T-cell (primary cell): ENCODE data around the gene RPS6KA2. TPM values are rescaled to one million over a fixed set of nuclear protein-coding genes. Genes with fewer than 3 reads are reported as not detected.

ENCODE experiments used
- ATAC-seq, 4 experiments: fragments of 200-7000 bp in 3 of 4; fragments of 150-1000 bp in 1 of 4; cut with Tn5 transposase; replicated peaks in 1 of 4; 1 replicate in 3 of 4; 2 replicates in 1 of 4; pipeline ENCODE4 v1.10.0; 2021; ENCODE audit warnings: moderate library complexity in 3 of 4, mild to moderate bottlenecking in 2 of 4, moderate number of reproducible peaks in 1 of 4
- CTCF ChIA-PET, 2 donors: fragments of 300-600 bp; sonication (Branson Sonifier 250); formaldehyde crosslinking; loops; one replicate each; lab custom pipeline; 2022; ENCODE audit warnings: antibody characterized with exemption in 2 of 2; lab: Charles Lee
- POLR2A ChIA-PET, 2 donors: fragments of 300-600 bp; sonication (Branson Sonifier 250); formaldehyde crosslinking; loops; one replicate each; lab custom pipeline; 2022; ENCODE audit warnings: antibody characterized with exemption in 2 of 2; lab: Charles Lee
- DNase-seq, 35 experiments: peaks; one replicate each; pipeline versions ENCODE4 v3.0.0 to v3.0.0-alpha.2; 2013 to 2023
- H3K27ac ChIP-seq: one replicate; pipeline ENCODE4 v1.5.1; 2013; ENCODE audit warnings: low read length
- H3K27me3 ChIP-seq, 2 experiments: replicated peaks in 1 of 2; 1 replicate in 1 of 2; 2 replicates in 1 of 2; pipeline versions ENCODE4 v1.6.1 to v1.7.0; 2013; ENCODE audit warnings: low read length in 1 of 2, mixed read lengths in 1 of 2; ENCODE audit not compliant: control insufficient read depth in 2 of 2, insufficient read depth in 2 of 2; ENCODE audit errors: extremely low read depth in 1 of 2
- H3K36me3 ChIP-seq, 2 donors: 1 replicate in 1 of 2; 2 replicates in 1 of 2; pipeline versions ENCODE4 v1.6.1 to v1.7.0; 2013; ENCODE audit warnings: low read length in 1 of 2; ENCODE audit not compliant: control insufficient read depth in 2 of 2, insufficient read depth in 1 of 2; ENCODE audit errors: extremely low read depth in 1 of 2
- H3K4me1 ChIP-seq, 2 experiments: 1 replicate in 1 of 2; 2 replicates in 1 of 2; pipeline versions ENCODE4 v1.6.1 to v1.7.0; 2013; ENCODE audit warnings: low read length in 2 of 2, mixed read lengths in 1 of 2; ENCODE audit not compliant: insufficient read depth in 2 of 2, control insufficient read depth in 1 of 2; ENCODE audit errors: extremely low read depth in 1 of 2
- H3K4me3 ChIP-seq, 2 donors: 1 replicate in 1 of 2; 2 replicates in 1 of 2; pipeline versions ENCODE4 v1.5.1 to v1.7.0; 2013; ENCODE audit warnings: mild to moderate bottlenecking in 2 of 2, low read length in 1 of 2, moderate library complexity in 1 of 2; ENCODE audit not compliant: control insufficient read depth in 1 of 2; ENCODE audit errors: extremely low read depth in 1 of 2
- H3K9me3 ChIP-seq: 2 replicates; pipeline ENCODE4 v1.7.0; 2013
- H3K27ac Mint-ChIP-seq, 2 donors: one replicate each; pipeline ENCODE4 v1.8.0; 2020 to 2021; ENCODE audit warnings: mild to moderate bottlenecking in 2 of 2, mixed read lengths in 2 of 2
- H3K27me3 Mint-ChIP-seq, 2 donors: one replicate each; pipeline ENCODE4 v1.8.0; 2021 to 2022; ENCODE audit warnings: mixed read lengths in 2 of 2
- H3K36me3 Mint-ChIP-seq: one replicate; pipeline ENCODE4 v1.8.0; 2021; ENCODE audit warnings: mixed read lengths
- H3K4me1 Mint-ChIP-seq, 3 donors: one replicate each; pipeline ENCODE4 v1.8.0; 2020 to 2022; ENCODE audit warnings: mixed read lengths in 3 of 3, mild to moderate bottlenecking in 1 of 3
- H3K4me3 Mint-ChIP-seq, 3 donors: one replicate each; pipeline ENCODE4 v1.8.0; 2020 to 2022; ENCODE audit warnings: mild to moderate bottlenecking in 3 of 3, mixed read lengths in 3 of 3, moderate library complexity in 3 of 3
- H3K9me3 Mint-ChIP-seq, 3 donors: one replicate each; pipeline ENCODE4 v1.8.0; 2020 to 2022; ENCODE audit warnings: mixed read lengths in 3 of 3
- WGBS: methylation state at CpG from one replicate; pipeline ENCODE4 v1.1.5; 2013; ENCODE audit warnings: missing lambda C conversion rate; ENCODE audit not compliant: insufficient coverage; 5-methylcytosine and 5-hydroxymethylcytosine counted together
- total RNA-seq, 35 experiments: library from RNA in 6 of 35; stranded (reverse) in 6 of 35; fragments of 120-200 nt in 1 of 35; gene quantifications; one replicate each; pipeline versions ENCODE4 v1.2.1 to v1.2.4 and lab custom pipeline; 2013 to 2026

Gene RPS6KA2
- total RNA-seq, 5 donors from 2014 or later (not counting 1 experiment from before 2014, with no cell fraction given), result 4.1 to 21.5 (median 12.4) TPM

DNA sequence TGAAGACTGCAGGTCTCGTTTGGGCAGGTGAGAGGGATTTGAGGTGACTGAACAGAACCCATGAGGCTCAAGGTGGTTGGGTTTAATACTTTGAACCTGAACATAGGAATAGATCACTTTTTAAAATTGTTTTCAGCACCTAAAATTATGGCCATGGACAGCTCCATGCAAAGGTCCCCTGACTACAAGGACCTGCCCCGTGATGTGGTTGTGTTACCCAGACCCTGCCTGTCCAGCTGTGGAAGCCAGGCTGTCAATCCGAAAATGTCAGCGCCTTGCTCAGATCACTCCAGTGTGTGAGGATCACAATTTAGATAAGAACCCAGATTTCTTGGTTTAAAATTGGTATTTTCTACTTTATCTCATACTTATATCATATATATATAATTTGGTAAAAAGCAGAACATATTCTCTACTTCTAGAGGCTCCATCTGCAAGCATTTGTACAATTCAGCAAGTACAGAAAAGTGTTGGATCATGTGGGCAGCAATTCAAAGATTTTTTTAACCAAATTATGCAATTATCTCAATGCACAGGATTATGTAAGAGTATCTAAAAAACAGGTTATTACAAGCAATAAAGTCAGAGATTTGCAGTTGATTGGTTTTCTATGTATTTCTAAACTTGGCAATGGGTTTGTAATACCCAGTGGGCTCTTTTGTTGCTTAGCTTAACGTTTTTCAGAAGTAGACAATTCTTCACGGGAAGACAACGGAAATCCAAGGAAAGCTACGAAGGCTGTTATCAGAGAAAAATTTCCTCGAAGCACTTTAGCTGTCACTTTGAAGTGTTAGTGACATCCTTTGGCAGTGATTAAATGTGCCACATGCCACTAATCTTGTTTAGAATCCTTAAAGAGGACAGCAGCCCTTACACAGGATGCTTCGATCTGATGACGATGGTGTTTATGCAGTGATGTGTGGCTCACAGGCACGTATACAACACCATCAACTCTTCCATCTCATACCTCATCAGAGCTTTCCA is 24.1 kb upstream of the RPS6KA2 start:
- Histone ChIP-seq H3K27ac (no peak overlapping the region), H3K36me3 (no peaks in the 10 kb centered on the region), H3K4me1 (no peaks in the 10 kb centered on the region), H3K4me3 (no peak overlapping the region), H3K27me3 (peaks cover 0 to 5% of the 10 kb centered on the region in 2 experiments), H3K9me3 (no peaks in the 10 kb centered on the region)
- Mint-ChIP-seq H3K27me3 (peaks cover 0 to 2% of the 10 kb centered on the region in 2 donors), H3K4me1 (no peaks in the 10 kb centered on the region), H3K27ac (no peak overlapping the region), H3K36me3 (no peaks in the 10 kb centered on the region), H3K4me3 (no peak overlapping the region), H3K9me3 (no peaks in the 10 kb centered on the region)
- CTCF ChIA-PET, result no interaction called here
- 83% methylated on average over 7 of the region's 12 CpGs for WGBS
- ATAC-seq (no peak), DNase-seq (no peak)
- POLR2A ChIA-PET, result no interaction called here

DNA sequence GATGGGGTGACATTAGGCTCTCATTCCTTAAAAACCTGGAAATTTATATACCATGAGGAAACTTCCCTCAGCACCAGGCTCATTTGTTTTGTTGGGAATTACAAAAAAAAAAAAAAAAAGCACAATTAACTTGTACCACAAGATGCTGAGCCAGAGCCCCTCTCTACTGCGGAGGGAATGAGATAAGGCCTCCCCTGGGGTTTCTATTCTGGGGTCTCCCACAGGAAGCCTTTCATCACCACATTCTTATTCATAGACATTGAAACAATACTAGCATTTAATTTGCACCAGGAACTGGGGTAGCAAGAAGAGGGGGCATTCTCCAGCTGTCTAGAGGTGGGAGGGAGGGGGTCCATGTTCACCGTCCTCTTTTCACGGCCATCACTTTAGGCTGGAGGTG is 23.0 kb upstream of the RPS6KA2 start:
- ChIA-PET CTCF (no interaction called here), POLR2A (no interaction called here)
- Mint-ChIP-seq H3K4me1 (no peaks in the 10 kb centered on the region), H3K36me3 (no peaks in the 10 kb centered on the region), H3K27ac (no peak overlapping the region), H3K4me3 (no peak overlapping the region), H3K27me3 (peaks cover 0 to 2% of the 10 kb centered on the region in 2 donors), H3K9me3 (no peaks in the 10 kb centered on the region)
- WGBS, result 70% methylated on average over 2 of the region's 3 CpGs
- no peak for DNase-seq
- ATAC-seq, result no peak
- H3K9me3 ChIP-seq, result no peaks in the 10 kb centered on the region
- no peak overlapping the region for H3K4me3 ChIP-seq
- H3K36me3 ChIP-seq, result no peaks in the 10 kb centered on the region
- no peaks in the 10 kb centered on the region for H3K4me1 ChIP-seq
- no peak overlapping the region for H3K27ac ChIP-seq
- H3K27me3 ChIP-seq, result no peaks in the 10 kb centered on the region

DNA sequence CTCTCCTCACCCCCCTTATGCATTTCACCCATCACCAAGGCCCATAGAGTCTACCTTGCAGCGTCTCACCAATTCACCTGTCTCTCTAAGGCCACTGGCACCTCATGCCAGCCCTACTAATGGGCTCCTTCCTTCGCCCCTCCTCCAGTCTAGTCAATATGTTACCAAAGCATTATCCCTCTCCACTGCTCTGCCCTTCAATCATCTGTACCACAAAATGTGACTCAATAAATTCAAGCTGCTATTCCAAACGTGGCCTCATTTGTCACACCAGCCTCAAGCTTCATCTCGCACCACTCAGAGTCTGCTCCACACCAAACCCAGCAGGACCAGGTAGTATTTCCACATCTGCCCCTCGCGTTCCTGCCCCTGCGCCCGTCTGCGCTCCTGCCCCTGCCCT is 21.8 kb upstream of the RPS6KA2 start:
- Mint-ChIP-seq H3K4me1 (no peaks in the 10 kb centered on the region), H3K9me3 (peaks cover 0 to 3% (median 2%) of the 10 kb centered on the region in 3 donors), H3K27ac (no peak overlapping the region), H3K4me3 (no peak overlapping the region), H3K36me3 (no peaks in the 10 kb centered on the region), H3K27me3 (peaks cover 0 to 2% of the 10 kb centered on the region in 2 donors)
- WGBS, result 93% methylated on average over 9 of the region's 9 CpGs
- ATAC-seq, result no peak
- H3K9me3 ChIP-seq, result peaks cover under 1% of the 10 kb centered on the region
- ChIA-PET POLR2A (no interaction called here), CTCF (no interaction called here)
- DNase-seq, result no peak
- no peaks in the 10 kb centered on the region for H3K36me3 ChIP-seq
- H3K4me3 ChIP-seq, result no peak overlapping the region
- no peak overlapping the region for H3K27ac ChIP-seq
- H3K4me1 ChIP-seq, result no peaks in the 10 kb centered on the region
- no peaks in the 10 kb centered on the region for H3K27me3 ChIP-seq

DNA sequence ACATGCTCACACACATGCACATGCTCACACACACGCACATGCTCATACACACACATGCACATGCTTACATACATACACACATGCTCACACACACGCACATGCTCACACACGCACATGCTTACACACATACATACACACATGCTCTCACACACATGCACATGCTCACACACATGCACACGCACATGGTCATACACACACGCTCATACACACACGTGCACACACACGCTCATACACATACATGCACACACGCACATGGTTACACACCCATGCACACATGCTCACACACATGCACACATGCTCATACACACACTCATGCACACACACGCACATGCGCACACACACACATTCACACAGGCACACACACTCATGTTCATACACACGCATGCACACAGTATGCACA is 20.8 kb upstream of the RPS6KA2 start:
- WGBS, result 97% methylated on average over 11 of the region's 11 CpGs
- Histone ChIP-seq H3K4me3 (no peak overlapping the region), H3K27me3 (no peaks in the 10 kb centered on the region), H3K36me3 (no peaks in the 10 kb centered on the region), H3K27ac (no peak overlapping the region), H3K9me3 (peaks cover 2% of the 10 kb centered on the region), H3K4me1 (no peaks in the 10 kb centered on the region)
- ATAC-seq, result no peak
- H3K9me3 Mint-ChIP-seq, result peaks cover 0 to 13% (median 7%) of the 10 kb centered on the region in 3 donors
- H3K27me3 Mint-ChIP-seq, result peaks cover 0 to 2% of the 10 kb centered on the region in 2 donors
- CTCF ChIA-PET, result no interaction called here
- no peaks in the 10 kb centered on the region for H3K4me1 Mint-ChIP-seq
- POLR2A ChIA-PET, result no interaction called here
- DNase-seq, result no peak
- H3K36me3 Mint-ChIP-seq, result no peaks in the 10 kb centered on the region
- no peak overlapping the region for H3K27ac Mint-ChIP-seq
- no peak overlapping the region for H3K4me3 Mint-ChIP-seq

DNA sequence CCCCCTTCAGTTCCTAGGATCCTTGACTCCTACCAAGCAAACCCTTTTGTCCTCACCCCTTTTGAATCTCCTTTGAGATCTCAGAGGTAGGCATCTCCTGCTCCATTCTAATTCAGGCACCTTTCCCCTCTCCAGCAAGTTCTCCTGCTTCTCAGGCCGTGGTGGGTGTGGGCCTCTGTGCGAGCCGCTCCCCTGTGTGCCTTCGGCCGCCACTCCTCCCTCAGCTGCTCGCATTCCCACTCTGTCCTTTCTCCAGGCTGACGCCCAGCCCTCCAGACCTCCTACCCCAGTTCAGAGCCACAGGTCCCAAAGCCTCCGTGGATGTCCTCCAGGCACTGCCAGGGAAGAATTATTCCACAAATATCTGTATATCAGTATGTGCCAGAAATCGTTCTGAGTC is 19.7 kb upstream of the RPS6KA2 start:
- DNase-seq, result no peak
- ATAC-seq, result no peak
- 98% methylated on average over 6 of the region's 9 CpGs for WGBS
- CTCF ChIA-PET, result no interaction called here
- Mint-ChIP-seq H3K27me3 (no peaks in the 10 kb centered on the region), H3K9me3 (peaks cover 0 to 18% (median 12%) of the 10 kb centered on the region in 3 donors), H3K4me3 (no peak overlapping the region), H3K27ac (no peak overlapping the region), H3K4me1 (no peaks in the 10 kb centered on the region), H3K36me3 (no peaks in the 10 kb centered on the region)
- H3K27me3 ChIP-seq, result no peaks in the 10 kb centered on the region
- no peak overlapping the region for H3K27ac ChIP-seq
- no peaks in the 10 kb centered on the region for H3K4me1 ChIP-seq
- no peaks in the 10 kb centered on the region for H3K36me3 ChIP-seq
- peaks cover 2% of the 10 kb centered on the region for H3K9me3 ChIP-seq
- POLR2A ChIA-PET, result no interaction called here
- no peak overlapping the region for H3K4me3 ChIP-seq

DNA sequence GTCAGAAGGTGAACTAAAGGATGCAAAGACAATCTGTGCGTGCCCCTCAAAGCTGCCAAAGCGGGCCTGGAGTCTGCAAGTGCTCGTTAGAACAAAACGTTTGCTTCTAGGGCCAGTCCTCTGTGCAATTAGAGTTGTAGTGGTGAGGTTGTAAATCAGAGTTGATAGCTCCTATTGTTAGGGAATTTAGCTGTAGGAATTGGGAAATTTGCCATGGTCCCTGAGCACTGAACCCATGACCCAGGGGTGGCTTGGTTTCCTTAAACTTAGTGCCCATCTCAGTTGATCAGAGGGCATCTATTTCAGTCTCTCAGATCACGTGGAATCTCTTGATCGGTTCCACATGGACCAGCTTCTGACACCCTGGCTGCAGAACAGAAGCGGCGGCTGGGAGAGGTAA is 18.8 kb upstream of the RPS6KA2 start:
- no peaks in the 10 kb centered on the region for H3K4me1 Mint-ChIP-seq
- H3K27ac Mint-ChIP-seq, result no peak overlapping the region
- no peak overlapping the region for H3K4me3 Mint-ChIP-seq
- H3K4me3 ChIP-seq, result no peak overlapping the region
- H3K27me3 Mint-ChIP-seq, result peaks cover 0 to under 1% of the 10 kb centered on the region in 2 donors
- CTCF ChIA-PET, result no interaction called here
- H3K36me3 Mint-ChIP-seq, result no peaks in the 10 kb centered on the region
- H3K36me3 ChIP-seq, result no peaks in the 10 kb centered on the region
- DNase-seq, result no peak
- H3K4me1 ChIP-seq, result no peaks in the 10 kb centered on the region
- peaks cover 0 to 18% (median 12%) of the 10 kb centered on the region in 3 donors for H3K9me3 Mint-ChIP-seq
- peaks cover 2% of the 10 kb centered on the region for H3K9me3 ChIP-seq
- no peak overlapping the region for H3K27ac ChIP-seq
- no peak for ATAC-seq
- H3K27me3 ChIP-seq, result no peaks in the 10 kb centered on the region
- POLR2A ChIA-PET, result no interaction called here
- WGBS, result 92% methylated on average over 8 of the region's 8 CpGs
